HFF-Myc (cell line): ENCODE data around the gene NTPCR.

Source experiments
- DNase-seq: peaks from one replicate; pipeline ENCODE4 v3.0.0-alpha.2; 2011; ENCODE audit warnings: low read depth; ENCODE audit errors: extremely low read depth
- H3K4me3 ChIP-seq: replicated peaks from 2 replicates; pipeline ENCODE4 v1.5.1; 2011; ENCODE audit warnings: low read depth, mild to moderate bottlenecking, control low read depth, low read length
- CTCF ChIP-seq: IDR thresholded peaks from 2 replicates; pipeline ENCODE4 v1.5.1; 2012; ENCODE audit warnings: mild to moderate bottlenecking, low read depth, low read length, control low read depth; ENCODE audit errors: missing control alignments

The NTPCR gene

GRCh38 chr1:233033361-233033760, 83.0 kb downstream of the NTPCR start:
- no peak overlapping the region for H3K4me3 ChIP-seq
- DNase-seq, result no peak
- TF ChIP-seq CTCF, result no peak
